Thymus (tissue), 11 donors: ENCODE measurements around the gene MEGF11. TPM values are rescaled to one million over a fixed set of nuclear protein-coding genes. Genes with fewer than 3 reads are reported as not detected.

ENCODE experiments used
- DNase-seq, 9 donors: peaks; one replicate each; pipeline ENCODE4 v3.0.0-alpha.2; 2013; ENCODE audit warnings: low spot score in 9 of 9, low read depth in 6 of 9, missing footprints in 1 of 9
- H3K27ac ChIP-seq, 2 donors: one replicate each; pipeline ENCODE4 v1.5.1; 2013; ENCODE audit warnings: control low read depth in 1 of 2, low read depth in 1 of 2, low read length in 1 of 2, mild to moderate bottlenecking in 1 of 2, moderate library complexity in 1 of 2
- H3K27me3 ChIP-seq, 2 donors: one replicate each; pipeline ENCODE4 v1.5.1; 2013; ENCODE audit warnings: low read length in 1 of 2; ENCODE audit not compliant: control insufficient read depth in 2 of 2, insufficient read depth in 1 of 2
- H3K36me3 ChIP-seq, 2 donors: one replicate each; pipeline ENCODE4 v1.5.1; 2013; ENCODE audit warnings: low read length in 1 of 2, mild to moderate bottlenecking in 1 of 2, moderate library complexity in 1 of 2; ENCODE audit not compliant: control insufficient read depth in 2 of 2, insufficient read depth in 2 of 2
- H3K4me1 ChIP-seq, 2 donors: one replicate each; pipeline ENCODE4 v1.5.1; 2013; ENCODE audit warnings: low read length in 2 of 2; ENCODE audit not compliant: control insufficient read depth in 2 of 2, insufficient read depth in 2 of 2
- H3K4me3 ChIP-seq, 2 donors: one replicate each; pipeline ENCODE4 v1.5.1; 2013; ENCODE audit warnings: low read length in 2 of 2, control low read depth in 1 of 2, mild to moderate bottlenecking in 1 of 2
- H3K9me3 ChIP-seq, 2 donors: one replicate each; pipeline ENCODE4 v1.5.1; 2013; ENCODE audit warnings: low read length in 1 of 2, mild to moderate bottlenecking in 1 of 2; ENCODE audit not compliant: control insufficient read depth in 2 of 2, insufficient read depth in 1 of 2
- WGBS: extraction: QIAGEN DNeasy Blood & Tissue Kit; methylation state at CpG from one replicate; pipeline ENCODE4 v1.1.7; 2013; 5-methylcytosine and 5-hydroxymethylcytosine counted together
- polyA plus RNA-seq: library from polyadenylated mRNA; stranded (reverse); fragments of 200-250 nt; gene quantifications from one replicate; pipeline ENCODE4 v1.2.3, GENCODE V29; 2013
- total RNA-seq: library from RNA; stranded (reverse); fragments of 120-200 nt; gene quantifications from one replicate; pipeline ENCODE4 v1.2.4, GENCODE V29; 2013
- donor health status: healthy.

The MEGF11 gene
- total and polyA plus RNA-seq, 2 donors: 0.28 to 0.66 TPM

- Histone ChIP-seq H3K36me3 (no peaks in the 10 kb centered on the region), H3K9me3 (no peaks in the 10 kb centered on the region), H3K4me1 (no peaks in the 10 kb centered on the region), H3K27ac (no peak overlapping the region), H3K27me3 (peaks cover 0 to 27% of the 10 kb centered on the region in 2 donors), H3K4me3 (no peak overlapping the region)
- no peak for DNase-seq
- WGBS: 85% methylated on average over 3 of the region's 3 CpGs
Observed at GRCh38 chr15:65958835-65959234, 294.7 kb downstream of the MEGF11 start.

DNA sequence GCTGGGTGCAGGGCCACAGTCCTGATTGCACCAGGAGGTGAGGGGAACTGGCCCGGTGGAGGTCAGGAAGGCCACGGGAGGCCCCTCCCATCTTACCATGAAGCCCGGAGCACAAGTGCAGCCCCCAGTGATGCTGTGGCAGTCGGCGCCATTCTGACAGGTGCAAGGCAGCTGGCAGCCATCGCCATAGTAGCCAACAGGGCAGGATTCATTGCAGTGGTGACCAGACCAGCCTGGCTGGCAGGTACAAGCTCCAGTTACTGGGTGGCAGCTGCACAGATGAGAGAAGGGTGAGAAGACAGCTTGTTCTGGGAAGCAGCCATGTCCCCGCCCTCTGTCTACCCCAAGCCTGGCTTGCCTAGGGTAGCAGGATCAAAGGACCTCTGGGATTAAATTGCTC, 296.1 kb downstream of the MEGF11 start:
- 77% methylated on average over 7 of the region's 7 CpGs for WGBS
- Histone ChIP-seq H3K4me1 (no peaks in the 10 kb centered on the region), H3K27ac (no peak overlapping the region), H3K9me3 (no peaks in the 10 kb centered on the region), H3K36me3 (no peaks in the 10 kb centered on the region), H3K4me3 (no peak overlapping the region), H3K27me3 (peaks cover 0 to 16% of the 10 kb centered on the region in 2 donors)
- no peak for DNase-seq

- no peak for DNase-seq
- Histone ChIP-seq H3K4me1 (no peaks in the 10 kb centered on the region), H3K36me3 (no peaks in the 10 kb centered on the region), H3K27ac (no peak overlapping the region), H3K27me3 (peaks cover 0 to 12% of the 10 kb centered on the region in 2 donors), H3K4me3 (no peak overlapping the region), H3K9me3 (no peaks in the 10 kb centered on the region)
- WGBS: 98% methylated on average over 3 of the region's 3 CpGs
Observed at GRCh38 chr15:65956899-65957298, 296.7 kb downstream of the MEGF11 start.

DNA sequence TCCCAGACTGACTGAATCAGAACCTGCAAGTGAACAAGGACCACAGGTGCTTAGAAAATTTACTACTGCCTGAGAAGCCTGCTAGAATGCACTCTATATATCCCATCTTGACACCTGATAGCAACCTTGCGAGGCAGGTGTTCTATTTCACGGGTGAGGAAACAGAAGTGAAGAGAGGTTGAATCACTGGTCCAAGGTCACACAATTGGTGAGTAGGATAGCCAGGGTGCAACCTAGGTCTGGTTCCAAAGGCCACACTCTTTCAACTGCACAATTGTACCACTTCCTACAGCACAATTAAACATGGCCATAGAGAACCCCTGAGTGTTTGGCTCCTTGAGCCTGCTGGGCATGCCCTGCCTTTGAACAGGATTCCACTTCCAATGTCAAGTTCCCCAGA, 297.2 kb downstream of the MEGF11 start:
- H3K4me3 ChIP-seq: no peak overlapping the region
- DNase-seq: no peak
- no peaks in the 10 kb centered on the region for H3K9me3 ChIP-seq
- WGBS: 96% methylated on average over 2 of the region's 2 CpGs
- no peaks in the 10 kb centered on the region for H3K4me1 ChIP-seq
- H3K27ac ChIP-seq: no peak overlapping the region
- H3K36me3 ChIP-seq: no peaks in the 10 kb centered on the region
- peaks cover 0 to 9% of the 10 kb centered on the region in 2 donors for H3K27me3 ChIP-seq

DNA sequence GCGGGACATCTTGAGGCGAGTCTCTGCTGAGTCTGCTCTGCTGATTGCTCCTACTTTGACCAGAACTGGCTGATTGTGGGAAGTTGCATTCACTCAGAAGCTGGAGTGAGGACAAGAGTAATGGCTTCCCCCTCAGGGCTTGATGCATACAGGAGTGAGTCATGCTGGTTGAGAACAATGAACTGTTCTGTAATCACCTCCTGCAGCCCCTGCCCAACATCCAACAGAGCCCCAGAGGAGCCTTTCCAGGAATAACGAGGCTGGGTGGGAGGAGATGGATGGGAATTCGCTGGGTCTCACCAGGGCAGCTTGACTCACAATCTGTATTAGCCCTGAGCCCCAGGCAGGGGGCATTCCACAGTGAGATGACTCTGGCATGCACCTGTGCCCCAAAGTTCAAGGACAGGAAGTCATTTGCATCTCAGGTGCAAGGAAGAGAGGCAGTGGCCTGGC, 299.2 kb downstream of the MEGF11 start:
- no peak overlapping the region for H3K4me3 ChIP-seq
- 72% methylated on average over 4 of the region's 4 CpGs for WGBS
- no peaks in the 10 kb centered on the region for H3K4me1 ChIP-seq
- no peak overlapping the region for H3K27ac ChIP-seq
- H3K9me3 ChIP-seq: no peaks in the 10 kb centered on the region
- H3K27me3 ChIP-seq: peaks cover 0 to 12% of the 10 kb centered on the region in 2 donors
- H3K36me3 ChIP-seq: no peaks in the 10 kb centered on the region
- DNase-seq: no peak

- WGBS: 88% methylated on average over 7 of the region's 7 CpGs
- no peaks in the 10 kb centered on the region for H3K36me3 ChIP-seq
- H3K4me1 ChIP-seq: no peaks in the 10 kb centered on the region
- peaks cover 0 to 17% of the 10 kb centered on the region in 2 donors for H3K27me3 ChIP-seq
- no peak for DNase-seq
- H3K9me3 ChIP-seq: no peaks in the 10 kb centered on the region
- no peak overlapping the region for H3K4me3 ChIP-seq
- H3K27ac ChIP-seq: no peak overlapping the region
Observed at GRCh38 chr15:65953622-65954021, 299.9 kb downstream of the MEGF11 start.

- Histone ChIP-seq H3K9me3 (no peaks in the 10 kb centered on the region), H3K4me3 (no peak overlapping the region), H3K27me3 (peaks cover 0 to 13% of the 10 kb centered on the region in 2 donors), H3K36me3 (no peaks in the 10 kb centered on the region), H3K4me1 (no peaks in the 10 kb centered on the region), H3K27ac (no peak overlapping the region)
- DNase-seq: peak in 4 of 9 donors; percentile 4 to 23 (median 10)
- 57% methylated on average over 7 of the region's 7 CpGs for WGBS
Observed at GRCh38 chr15:65952391-65953053, 301.0 kb downstream of the MEGF11 start.

DNA sequence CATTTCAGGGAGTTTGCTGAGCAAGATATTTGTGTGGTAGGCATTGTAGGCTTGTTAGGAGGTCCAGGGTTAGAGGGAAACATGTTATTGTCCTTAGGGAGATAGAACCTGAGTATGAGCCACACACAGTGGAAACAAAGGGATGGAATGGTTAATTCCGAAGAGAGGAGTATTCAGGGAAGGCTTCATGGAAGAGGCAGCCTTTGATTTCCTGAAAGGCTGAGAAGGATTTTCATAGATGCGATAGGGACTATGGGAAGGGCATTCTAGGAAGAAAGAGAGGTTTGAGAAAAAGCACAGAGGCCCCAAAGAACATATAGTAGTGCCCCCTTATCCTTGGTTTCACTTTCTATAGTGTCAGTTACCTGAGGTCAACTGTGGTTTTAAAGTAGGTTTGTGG, 302.5 kb downstream of the MEGF11 start:
- no peaks in the 10 kb centered on the region for H3K4me1 ChIP-seq
- no peak overlapping the region for H3K27ac ChIP-seq
- H3K4me3 ChIP-seq: no peak overlapping the region
- H3K27me3 ChIP-seq: peaks cover 0 to 13% of the 10 kb centered on the region in 2 donors
- no peaks in the 10 kb centered on the region for H3K9me3 ChIP-seq
- 95% methylated on average over 2 of the region's 2 CpGs for WGBS
- no peaks in the 10 kb centered on the region for H3K36me3 ChIP-seq
- DNase-seq: no peak

- no peak overlapping the region for H3K4me3 ChIP-seq
- 93% methylated on average over 6 of the region's 6 CpGs for WGBS
- DNase-seq: no peak
Observed at GRCh38 chr15:65949491-65949890, 304.1 kb downstream of the MEGF11 start.

More at GRCh38 chr15:65949491-65949890, 304.1 kb downstream of the MEGF11 start:
- Histone ChIP-seq H3K27ac (no peak overlapping the region), H3K9me3 (no peaks in the 10 kb centered on the region), H3K36me3 (no peaks in the 10 kb centered on the region), H3K27me3 (peaks cover 0 to 13% of the 10 kb centered on the region in 2 donors), H3K4me1 (no peaks in the 10 kb centered on the region)
